A204.1 (cell line): ENCODE data around the gene AFAP1.

Experiments
- FAIRE-seq: peaks from 2 replicates; lab custom pipeline; 2012; peaks lifted over from hg19 to GRCh38; lab: Jason Lieb, UNC

AFAP1 gene

GRCh38 chr4:7939377-7940108, at the start of gene AFAP1:
TSS of gene AFAP1 (minus strand) at chr4:7939861. CDS start at chr4:7872078, 67,783 bp downstream.
- no peak for FAIRE-seq

DNA sequence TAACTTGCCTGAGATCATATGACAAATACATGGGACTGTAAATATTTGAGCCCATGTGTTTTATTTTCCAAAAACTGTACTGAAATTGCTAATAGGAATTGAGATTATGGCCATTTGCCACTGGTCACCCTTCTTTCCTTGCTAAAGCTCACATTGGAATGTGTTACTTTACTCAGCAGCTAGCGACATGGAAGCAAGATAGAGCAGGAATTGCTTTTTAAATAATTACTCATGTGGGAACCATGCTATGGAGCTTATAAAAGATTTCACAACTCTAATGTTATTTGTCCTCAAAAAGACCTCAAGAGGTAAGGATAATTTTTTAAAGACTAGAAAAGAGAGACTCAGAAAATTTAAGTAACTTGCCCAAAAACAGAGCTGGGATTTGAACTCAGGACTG, 48.8 kb upstream of the AFAP1 start:
- no peak for FAIRE-seq

GRCh38 chr4:7987148-7987989, 47.7 kb upstream of the AFAP1 start:
- peak; percentile 49 for FAIRE-seq

DNA sequence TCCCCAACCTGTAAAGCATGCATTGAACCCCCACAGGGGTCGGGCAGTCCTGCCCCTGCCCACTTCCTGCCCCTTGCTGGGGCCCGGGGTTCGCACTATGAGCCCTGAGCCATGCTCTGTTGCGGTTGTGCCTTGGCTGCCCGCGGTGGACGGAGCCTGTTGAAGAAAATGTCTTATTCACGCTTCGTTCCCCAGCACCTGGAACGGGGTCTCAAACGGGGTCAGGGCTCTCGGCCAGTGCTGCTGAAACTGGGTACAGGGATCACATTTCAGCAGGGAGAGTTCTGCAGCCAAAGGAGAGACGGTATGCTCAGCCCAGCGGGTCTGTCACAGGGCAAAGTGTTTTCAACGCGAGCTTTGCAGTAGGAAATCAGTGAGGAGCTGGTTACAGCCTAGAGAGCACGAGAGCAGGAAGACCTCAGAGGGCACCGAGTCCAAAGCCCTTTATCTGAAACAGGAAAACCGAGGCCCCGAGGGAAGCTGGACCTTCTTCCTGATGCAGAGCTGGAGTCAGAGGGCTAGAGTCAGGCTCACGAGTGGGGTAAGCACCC, 46.3 kb upstream of the AFAP1 start:
- FAIRE-seq: no peak

DNA sequence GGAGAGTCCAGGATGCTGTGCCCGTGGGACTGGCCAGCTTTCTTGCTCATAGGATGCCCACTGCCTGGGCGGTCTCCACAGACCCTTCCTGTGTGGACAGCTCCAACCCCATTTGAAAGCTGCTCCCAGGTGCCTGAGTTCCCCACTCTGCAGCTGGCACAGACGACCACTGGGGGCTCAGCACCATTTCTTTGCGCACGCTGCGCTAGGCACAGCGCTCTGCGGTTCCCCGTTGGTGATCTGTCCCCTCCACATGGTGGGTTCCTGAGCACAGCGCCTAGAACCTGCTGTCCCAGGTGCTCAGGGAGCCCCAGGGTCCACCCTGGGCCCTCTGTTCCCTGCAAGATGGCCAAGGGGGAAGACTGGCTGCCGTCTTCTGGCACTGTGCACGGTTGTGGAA, 45.4 kb upstream of the AFAP1 start:
- FAIRE-seq: no peak

- FAIRE-seq: no peak
These were observed 44.7 kb upstream of the AFAP1 start for GRCh38 chr4:7984286-7984925.

DNA sequence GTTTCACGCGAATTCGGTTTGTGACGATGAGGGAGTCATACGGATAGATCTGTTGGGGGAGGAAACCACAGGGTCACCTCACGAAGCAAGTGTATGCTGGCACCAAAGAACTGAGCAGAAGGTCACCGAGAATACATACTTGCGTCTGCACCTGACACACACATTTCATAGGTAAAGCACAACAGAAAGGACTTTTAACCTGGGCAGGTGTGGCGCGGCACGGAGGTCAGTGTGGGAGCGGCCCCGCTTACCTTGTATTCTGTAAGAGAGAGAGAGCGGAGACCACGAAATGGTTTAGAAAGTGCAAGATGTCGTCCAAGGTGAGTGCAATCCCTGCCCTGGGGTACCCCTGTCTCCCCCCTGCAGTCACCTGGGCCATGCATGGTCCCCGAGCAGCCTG, 43.6 kb upstream of the AFAP1 start:
- no peak for FAIRE-seq

DNA sequence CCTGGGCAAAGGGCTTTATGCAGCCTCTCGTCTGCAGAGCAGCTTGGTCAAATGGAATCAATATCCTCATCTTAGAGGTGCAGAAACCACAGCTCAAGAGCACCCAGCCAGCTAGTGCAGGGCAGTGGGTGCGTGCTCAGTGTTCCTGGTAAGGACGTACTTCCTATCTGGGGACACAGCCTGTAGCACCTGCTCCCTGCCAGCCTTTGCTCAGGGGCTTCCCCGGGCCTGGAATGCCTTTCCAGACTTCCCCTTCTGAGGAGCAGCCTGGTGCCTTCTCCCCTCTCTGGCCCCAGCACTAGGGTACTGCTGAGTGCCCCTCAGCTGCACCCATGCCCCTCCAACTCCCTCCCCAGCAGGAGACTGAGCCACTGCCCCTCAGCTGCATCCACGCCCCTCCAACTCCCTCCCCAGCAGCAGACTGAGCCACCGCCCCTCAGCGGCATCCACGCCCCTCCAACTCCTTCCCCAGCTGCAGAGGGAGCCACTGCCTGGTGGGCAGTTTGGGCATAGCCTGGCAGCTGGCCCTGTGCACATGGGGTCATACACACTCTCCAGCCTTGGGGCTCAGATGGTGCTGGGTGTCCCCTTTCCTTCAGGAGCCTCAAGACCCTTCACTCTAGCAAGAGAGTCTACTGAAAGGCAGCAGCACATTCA, 42.2 kb upstream of the AFAP1 start:
- no peak for FAIRE-seq

DNA sequence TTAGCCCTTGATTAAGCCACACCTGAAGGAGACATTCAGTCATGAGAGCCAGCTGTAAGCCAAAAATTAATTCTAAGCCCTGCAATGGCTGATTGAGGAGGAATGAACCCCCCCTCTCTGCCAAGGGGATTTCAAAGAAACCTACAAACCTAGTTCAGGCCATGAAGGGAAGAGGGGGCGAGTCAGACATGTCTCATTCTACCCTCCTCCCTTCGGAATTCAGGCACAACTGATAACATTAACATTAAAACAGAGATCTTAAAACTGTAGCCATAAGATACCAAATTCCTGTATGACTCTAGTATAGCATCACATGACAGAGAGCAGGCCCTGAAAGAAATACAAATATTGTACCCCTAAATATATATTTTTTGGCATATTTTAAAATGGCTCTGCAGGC, 40.4 kb upstream of the AFAP1 start:
- no peak for FAIRE-seq

DNA sequence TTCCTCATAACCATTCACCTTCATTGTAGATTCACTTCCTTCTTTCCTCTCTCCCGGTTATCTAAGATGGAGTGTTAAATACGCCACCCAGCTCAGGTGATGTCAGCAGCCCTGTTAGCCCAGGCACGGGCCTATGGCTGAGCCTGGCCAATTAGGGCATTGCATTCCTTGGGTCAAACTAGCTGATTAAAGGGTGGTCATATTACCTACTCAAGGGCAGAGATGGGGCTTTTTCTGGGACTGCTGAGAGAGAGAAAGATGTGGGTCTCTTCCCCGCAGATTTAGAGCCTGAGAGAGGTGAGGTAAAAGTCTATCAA, 39.9 kb upstream of the AFAP1 start:
- FAIRE-seq: no peak

GRCh38 chr4:7978907-7979651, 39.4 kb upstream of the AFAP1 start:
- FAIRE-seq: no peak

DNA sequence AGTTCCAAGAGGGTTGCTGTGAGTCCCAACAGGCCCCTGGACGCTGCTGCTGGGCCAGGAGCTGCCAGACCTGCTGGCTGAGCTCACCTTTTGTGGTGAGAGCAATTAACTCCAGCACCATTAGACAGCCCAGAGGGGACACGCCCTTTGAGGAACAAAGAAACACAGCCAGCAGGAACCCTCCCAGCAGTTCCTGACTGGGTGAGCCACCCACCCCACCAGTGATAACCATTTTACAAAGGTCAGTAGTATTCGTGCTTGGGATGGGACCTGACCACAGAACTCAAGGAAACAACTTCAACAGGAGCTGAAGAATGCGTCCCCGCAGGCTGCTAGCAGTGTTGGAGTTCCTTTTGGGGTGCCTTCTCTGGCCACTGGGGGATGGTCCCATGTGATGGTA, 38.8 kb upstream of the AFAP1 start:
- FAIRE-seq: no peak

DNA sequence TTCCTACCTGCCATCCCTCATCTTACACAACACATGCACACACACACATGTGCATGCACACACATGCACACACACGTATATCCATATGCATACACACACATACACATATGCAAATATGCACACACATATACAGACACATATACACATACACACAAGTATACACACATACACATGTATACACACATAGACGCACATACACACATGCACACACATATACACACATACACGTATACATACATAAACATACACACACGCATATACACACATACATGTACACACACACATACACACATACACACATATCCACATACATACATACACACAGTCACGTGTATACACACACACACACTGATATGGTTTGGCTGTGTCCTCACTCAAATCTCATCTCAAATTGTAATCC, 37.0 kb upstream of the AFAP1 start:
- no peak for FAIRE-seq

DNA sequence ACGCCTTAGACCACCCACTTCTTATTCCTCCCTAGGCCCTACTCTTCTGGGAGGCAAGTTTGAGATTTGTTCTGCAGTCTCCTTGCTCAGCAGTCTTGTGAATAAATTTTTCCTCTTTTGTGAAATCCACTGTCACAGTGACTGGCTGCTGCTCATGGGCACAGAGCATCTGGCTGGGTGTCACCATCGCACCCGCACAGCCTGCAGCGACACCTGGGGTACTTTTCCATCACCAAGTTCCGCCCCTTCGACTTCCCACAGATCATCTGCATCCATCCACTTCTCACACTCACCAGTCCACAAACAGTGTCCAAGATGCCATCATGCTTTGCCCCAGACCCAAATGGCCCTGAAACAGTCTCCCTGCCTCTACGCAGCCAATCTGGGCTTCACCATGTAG, 36.4 kb upstream of the AFAP1 start:
- FAIRE-seq: no peak

DNA sequence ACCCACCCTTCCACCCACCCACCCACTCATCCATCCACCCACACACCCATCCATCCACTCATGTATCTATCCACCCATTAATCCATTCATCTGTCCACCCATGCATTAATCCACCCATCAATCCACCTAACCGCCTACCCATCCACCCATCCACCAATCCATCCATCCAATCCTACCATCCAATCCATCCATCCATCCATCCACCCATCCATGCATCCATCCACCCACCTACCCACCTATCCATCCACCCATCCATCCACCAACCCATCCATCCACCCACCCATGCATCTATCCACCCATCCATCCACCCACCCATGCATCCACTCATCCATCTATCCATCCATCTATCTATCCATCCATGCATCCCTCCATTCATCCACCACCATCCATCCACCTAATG, 34.8 kb upstream of the AFAP1 start:
- no peak for FAIRE-seq

- FAIRE-seq: no peak
These were observed 33.9 kb upstream of the AFAP1 start for GRCh38 chr4:7973545-7973981.

GRCh38 chr4:7971881-7972500, 32.3 kb upstream of the AFAP1 start:
- FAIRE-seq: no peak

DNA sequence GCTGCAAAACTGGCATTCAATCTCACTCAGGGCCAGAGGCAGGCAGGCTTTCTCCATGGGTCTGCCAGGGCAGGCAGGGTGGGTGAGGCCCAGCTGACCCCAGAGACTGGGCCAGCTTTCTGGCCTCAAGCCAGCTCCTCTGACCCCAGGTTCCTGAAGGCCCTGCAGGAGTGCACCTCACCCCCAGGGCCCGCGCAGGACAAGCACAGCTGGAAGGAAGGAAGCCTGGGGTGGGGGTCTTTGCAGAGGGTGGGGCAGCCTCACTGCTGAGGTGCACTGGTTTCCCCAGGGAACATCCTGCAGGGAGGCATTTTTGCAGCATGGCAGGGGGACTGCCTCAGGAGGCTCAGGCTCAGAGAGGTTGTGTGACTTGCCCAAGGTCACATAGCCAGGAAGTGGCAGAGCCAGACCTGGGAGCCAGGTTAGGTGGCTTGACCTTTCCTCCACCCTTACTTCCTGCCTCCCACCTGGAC, 31.5 kb upstream of the AFAP1 start:
- no peak for FAIRE-seq

DNA sequence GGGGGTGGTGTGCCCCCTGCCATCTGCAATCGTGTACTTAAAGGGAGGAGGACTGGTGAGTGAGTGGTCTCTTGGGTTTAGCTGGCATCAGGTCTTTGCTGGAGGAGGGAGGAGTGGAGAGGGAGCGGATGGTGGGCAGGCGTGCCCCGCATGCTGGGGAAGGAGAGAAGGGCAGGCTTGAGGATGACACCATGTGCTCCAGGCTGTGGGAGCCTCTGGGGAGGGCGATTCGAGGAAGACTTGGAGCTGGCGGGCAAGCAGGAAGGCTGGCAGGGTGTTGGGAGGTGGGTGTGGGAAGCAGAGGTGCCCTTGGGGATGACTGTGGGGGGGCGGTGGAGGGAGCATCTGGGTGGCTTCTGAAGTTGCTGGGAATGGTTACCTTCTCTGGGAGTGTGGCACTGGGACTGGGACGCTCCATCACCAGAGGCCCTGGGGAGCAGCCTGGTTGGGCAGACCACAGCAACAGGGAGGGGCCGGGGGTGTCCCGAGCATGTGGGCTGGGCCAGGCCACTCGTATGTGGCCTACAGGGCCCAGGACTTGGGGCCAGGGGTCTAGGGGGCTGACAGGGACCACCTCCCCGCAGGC, 30.8 kb upstream of the AFAP1 start:
- FAIRE-seq: no peak

- FAIRE-seq: no peak
These were observed 28.7 kb upstream of the AFAP1 start for GRCh38 chr4:7968262-7968896.
